Midbrain (tissue), 1 donor: ENCODE data around the gene CAV2.

Experiments used
- DNase-seq: peaks from one replicate; lab custom pipeline; 2025; lab: John Stamatoyannopoulos, UW

CAV2 gene

DNA sequence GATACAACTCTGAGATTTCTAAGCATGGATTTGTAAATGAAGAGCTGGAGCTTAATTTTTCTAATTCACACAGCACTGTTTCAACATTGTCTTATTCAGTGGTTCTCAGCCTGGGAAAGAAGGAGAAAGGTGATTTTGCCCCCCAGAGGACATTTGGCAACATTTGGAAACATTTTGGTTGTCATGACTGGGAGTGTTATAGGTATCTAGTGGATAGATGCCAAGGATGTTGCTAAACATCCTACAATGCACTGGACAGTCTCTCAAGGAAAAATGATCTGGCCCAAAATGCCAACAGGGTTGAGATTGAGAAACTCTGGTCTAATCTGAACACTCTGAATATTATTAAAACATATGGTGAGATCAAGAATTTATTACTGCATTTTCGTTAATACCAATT, 3.8 kb upstream of the CAV2 start:
- DNase-seq: no peak

DNA sequence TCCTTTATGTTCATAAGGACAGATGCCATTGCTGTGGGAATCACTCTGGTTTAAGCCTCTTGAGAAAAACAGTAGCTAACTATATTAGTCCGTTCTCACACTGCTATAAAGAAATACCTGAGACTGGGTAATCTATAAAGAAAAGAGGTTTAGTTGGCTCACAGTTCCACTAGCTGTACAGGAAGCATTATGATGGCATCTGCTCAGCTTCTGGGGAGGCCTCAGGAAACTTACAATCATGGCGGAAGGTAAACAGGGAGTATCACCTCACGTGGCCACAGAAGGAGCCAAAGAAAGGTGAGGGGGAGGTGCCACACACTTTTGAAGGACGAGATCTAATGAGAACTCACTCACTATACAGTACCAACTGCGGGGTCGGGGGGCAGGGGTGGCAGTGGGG, 2.9 kb upstream of the CAV2 start:
- DNase-seq: no peak

DNA sequence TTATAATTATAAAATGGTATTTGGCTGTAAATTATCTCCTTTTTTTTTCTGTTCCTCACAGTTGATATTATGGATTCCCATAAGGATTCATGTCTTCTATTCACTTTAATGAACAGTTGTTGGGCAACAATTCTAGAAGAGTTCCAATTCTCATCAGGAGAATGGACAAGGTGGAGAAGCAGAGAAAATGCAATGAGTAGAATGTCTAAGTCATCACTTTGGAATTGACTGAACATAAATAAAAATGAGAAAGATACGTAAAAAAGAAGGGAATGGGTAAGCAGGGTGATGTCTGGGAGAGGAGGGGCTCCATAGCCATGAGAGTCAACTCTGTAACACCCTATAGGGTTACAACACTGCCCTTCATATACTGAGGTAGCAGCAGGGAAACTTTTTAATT, 1.8 kb upstream of the CAV2 start:
- DNase-seq: no peak

DNA sequence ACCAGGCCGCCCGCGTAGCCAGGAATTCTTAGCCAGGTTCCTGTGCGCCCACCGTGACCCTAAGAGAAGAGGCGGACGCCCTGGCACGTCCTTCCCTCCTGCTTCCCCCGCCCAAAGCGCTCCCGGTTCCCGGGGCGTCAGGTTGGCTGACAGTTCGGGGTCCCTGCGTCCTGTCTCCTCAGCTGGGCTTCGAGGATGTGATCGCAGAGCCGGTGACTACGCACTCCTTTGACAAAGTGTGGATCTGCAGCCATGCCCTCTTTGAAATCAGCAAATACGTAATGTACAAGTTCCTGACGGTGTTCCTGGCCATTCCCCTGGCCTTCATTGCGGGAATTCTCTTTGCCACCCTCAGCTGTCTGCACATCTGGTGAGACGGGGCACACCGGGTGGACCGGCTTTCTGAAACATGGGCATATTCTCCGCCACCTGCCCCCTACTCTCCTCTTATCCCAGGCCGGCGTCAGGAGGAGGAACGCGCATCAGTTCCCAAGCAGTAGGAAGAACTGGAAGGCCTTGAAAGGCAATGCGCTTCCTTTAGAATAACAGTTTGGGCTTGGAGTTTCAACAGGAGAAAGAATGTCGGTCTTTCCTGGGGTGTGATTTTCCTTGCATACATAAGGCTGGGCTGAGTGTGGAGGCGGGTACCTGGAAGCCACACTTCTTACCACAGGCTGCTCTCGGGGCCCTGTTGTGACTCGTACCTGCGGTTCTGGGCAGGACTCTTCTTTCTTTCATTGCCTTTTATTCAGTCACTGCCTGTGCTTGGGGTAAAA, 728 bp downstream of the CAV2 start:
- no peak for DNase-seq

DNA sequence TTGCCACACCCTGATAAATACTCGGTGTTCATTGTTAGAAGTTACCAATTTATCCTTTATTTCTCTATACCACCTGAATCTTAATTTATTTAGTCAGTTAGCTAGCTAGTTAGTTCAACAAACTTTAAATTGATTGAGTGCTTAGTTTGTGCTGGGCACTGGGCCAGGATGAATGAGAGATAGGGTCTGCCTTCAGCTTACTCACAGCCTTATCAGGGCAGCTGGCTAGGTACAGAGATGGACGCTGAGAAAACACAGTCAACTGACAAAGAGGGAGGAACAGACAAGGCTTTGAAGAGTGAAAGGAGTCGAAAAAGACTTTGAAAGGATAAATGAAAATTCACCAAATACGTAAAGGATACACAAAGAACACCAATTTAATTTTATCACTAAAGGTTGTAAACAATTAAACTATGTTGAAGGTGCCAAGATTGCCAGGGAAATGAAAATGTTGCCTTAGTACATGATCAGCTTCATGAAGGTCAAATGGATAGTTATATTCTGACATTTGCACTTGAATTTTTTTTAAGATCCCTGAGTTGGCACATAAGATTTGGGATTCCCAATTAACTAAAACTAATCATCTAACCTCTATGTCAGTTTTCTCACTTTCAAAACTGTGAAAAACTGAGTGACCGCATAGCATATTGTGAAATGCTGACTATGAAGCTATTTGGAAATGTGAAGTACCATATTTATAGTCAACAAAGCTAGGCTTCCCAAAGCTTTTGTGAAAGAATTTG, 2.1 kb downstream of the CAV2 start:
- no peak for DNase-seq

DNA sequence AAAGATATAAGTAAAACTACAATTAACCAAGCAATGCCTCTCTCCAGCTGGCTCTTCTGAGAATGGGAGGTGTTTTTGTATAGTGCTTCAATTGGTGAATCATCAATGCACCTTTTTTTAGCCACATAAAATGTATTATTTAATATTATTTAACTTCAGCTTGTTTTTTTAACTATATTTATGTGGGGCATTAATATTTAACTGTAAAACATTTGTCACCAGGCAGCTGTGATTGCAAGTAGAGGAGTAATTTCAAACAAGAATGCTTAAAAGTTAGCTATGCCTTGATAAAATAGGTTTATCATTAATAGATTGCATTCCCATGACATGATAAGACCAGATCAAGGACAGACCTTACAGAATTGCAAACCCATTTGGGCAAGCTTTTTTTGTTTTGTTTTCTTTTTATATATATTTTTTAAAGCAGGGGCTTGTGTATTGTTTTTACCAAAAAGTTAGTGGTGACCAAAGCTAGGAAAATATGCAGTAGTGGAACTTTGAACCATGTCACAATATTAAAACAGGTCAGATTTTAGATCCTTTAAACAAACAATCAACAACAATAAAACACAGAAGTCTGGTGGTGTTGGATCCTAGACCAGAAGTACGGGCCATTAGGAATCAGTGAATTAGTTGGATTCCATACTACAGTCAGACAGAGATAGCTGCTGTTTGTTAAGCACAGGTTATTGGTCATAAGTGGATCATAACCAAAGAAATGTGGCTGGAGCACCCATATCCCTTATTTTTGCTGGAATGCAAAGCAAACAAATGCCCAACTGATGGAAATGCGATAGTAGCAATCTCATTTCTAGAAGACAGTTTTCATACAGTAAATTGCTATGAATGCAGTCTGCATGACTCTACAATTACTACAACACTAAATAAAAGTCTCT, 2.9 kb downstream of the CAV2 start:
- no peak for DNase-seq

DNA sequence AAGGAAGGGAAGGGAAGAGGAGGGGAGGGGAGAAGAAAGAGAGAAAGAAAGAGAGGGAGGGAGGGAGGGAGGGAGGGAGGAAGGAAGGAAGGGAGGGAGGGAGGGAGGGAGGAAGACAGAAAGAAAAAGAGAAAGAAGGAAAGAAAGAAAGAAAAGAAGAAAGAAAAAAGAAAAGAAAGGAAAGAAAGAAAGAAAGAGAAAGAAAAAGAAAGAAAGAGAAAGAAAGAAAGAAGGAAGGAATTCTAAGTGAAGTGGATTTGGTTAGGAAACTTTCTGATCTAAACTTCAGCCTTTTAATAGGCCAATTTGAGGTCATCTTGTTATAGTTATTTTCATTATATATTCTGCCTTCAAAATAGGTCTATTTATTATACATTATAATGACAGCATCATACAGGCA, 4.3 kb downstream of the CAV2 start:
- no peak for DNase-seq

DNA sequence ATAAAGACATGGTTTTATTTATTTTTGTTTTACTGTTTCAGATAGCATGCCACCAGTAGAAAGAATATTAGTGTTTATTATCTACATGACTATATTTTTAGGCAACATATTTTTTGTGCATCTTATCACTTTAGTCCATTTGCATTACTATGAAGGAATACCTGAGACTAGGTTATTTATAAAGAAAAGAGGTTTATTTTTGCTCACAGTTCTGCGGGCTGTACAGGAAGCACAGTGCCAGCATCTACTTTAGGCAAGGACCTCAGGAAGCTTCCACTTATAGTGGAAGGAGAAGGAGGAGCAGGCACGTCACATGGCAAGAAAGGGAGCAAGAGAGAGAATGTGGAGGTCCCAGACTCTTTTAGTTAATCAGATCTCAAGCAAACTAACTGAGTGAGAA, 5.7 kb downstream of the CAV2 start:
- DNase-seq: no peak

DNA sequence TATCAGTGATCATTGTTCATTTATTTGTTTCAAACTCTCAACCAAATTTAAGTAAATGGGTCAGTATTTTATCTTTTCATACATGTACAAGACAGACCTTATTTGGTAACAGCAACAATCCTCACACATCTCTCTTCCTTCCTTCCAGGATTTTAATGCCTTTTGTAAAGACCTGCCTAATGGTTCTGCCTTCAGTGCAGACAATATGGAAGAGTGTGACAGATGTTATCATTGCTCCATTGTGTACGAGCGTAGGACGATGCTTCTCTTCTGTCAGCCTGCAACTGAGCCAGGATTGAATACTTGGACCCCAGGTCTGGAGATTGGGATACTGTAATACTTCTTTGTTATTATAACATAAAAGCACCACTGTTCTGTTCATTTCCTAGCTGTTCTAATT, 6.3 kb downstream of the CAV2 start:
- no peak for DNase-seq

DNA sequence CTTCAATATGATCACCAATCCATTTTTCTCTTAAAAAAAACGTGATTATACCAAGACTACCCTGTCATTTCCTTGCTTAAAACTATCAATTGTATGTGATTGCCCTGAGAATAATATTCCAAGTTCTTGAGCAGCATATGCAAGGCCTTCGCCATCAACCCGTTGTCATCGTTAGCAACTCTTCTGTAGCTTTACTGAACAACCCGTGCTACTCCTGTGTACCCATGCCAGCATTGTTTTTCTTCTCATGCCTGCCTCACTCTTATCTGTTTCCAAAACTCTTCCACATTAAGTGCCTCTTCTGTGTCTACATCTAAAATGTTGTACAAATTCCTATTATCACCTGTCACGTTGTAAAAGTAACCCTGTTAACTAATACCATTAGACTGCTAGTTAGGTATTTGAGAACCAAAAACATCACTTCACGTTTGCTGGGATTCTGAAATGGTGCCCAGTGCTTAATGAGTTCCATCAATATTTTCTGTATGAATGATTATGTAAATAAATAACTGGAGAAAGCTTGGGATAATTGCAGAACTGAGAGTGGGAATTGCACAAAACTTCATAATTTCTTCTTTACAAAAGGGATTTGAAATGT, 10.5 kb downstream of the CAV2 start:
- DNase-seq: no peak

DNA sequence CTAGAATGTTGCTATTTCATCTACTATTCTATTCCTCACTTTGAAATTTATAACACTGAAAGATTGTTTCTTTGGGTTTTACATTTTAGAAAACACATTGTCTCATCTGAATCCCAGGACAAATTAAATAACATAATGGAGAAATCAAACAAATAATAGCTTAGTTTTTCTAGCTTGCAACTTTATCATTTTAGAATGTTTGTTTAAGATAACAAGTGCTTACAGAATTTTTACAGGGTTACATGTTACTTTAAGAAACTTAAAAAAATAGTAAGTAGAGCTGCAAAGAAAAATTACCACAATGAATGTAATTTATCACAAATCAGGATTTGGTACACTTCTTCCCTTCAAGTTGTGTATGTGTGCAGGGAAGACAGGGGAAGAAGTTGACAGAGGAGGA, 11.3 kb downstream of the CAV2 start:
- DNase-seq: no peak

DNA sequence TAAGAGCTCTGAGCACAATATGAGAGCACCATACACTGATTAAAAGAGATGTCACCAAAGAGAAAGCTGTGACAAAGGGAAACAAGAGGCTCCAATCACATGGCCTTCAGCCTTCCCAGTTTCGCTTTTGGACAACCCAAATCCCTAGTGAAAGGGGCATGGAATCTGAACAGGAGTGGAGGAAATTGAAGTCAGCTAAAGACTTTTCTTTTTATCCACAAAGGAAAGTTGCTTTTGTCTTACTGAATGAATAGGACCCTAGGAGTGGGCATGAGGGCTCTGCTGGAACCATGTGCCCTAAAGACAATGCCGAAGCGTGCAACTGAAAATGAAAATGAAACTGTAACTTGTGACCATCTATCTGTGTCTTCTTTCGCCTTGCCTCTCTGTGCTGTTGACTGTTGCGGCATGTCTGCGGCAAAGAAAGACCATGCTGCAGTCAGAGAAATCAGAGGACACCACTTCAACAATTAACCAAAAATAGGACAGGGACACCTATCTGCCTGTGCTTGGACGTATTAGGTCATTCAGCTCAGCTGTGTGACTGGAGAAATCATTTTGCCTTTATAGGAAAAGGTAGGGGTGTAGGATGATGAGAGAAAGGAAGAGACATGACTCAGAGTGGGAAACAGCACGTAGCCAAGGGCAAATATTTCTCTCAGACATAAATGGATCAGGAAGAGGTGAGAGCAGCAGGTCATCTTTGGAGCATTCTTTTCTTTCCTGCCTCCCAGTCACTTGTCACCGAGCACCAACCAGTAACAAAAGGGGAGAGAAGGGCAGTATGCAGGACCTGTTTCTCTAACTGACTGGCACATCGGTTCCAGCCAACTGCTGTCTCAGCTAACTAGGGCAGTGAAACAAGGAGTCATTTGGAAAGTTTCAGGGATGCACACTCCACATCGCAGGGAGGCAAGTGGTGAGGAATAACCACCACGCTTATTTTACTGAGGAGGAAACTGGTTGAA, 12.3 kb downstream of the CAV2 start:
- peak; percentile 75 for DNase-seq

DNA sequence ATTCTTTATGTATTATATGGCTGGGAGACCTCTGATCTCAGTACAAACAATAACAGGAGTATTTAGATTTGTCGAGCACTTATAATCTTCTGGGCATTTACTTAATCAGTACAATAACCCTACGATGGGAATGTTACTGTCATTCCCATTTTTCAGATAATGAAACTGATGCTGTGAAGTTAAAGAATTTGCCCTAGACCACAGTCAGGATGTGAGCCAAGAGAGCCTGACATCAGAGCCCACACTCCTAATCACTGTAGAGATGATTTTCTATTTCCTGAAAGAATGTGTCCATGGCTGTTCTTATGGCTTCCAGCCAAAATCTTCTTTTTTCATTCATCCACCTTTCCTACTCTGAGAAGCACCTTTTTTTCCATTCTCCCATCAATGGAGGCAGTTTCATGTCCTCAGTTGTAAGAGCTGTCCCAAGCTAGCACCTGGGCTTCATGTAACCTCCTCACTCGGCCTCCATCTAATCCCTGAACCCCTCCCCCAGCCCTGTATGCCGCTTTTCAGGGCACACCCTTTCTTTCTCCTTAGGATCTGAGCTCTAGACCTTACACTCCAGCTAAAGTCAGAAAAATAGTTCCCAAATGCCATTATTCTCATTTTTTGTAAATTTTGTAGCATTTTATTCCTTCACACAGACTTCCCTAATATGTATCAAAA, 13.1 kb downstream of the CAV2 start:
- no peak for DNase-seq

DNA sequence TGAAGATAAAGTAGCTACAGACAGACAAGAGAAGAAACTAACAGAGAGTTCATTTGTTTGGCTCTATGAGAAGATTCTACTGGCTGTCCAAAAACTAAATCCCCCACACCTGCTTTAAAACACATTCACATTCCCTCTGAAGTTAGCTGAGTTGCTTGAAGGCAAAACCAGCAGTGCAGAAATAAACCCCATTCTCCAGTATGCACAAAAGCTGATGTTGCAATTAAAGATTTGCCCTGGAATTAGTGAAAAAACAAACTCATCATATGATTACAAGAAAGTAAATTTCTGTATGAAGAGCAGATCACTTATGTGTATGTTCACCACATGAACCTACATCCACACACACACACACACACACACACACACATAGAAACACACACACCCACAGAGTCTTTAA, 16.0 kb downstream of the CAV2 start:
- DNase-seq: no peak

DNA sequence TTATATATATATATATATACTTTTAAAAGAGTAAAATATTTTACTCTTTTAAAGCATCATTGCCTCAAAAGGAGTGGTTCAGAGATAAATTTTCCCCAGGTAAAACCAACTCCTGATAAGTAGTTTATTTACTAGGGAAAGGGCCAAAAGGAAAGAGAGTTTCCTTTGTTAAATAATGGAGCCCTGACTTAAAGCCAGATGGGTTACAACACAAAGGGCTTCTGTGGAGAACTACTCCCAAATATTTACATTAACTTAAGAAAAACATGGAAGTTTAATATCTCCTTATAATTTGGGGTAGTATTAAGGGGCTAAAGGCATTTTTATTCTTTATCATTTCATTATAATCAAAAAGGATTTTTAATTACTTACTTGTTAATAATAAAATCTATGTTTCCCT, 16.8 kb downstream of the CAV2 start:
- no peak for DNase-seq

DNA sequence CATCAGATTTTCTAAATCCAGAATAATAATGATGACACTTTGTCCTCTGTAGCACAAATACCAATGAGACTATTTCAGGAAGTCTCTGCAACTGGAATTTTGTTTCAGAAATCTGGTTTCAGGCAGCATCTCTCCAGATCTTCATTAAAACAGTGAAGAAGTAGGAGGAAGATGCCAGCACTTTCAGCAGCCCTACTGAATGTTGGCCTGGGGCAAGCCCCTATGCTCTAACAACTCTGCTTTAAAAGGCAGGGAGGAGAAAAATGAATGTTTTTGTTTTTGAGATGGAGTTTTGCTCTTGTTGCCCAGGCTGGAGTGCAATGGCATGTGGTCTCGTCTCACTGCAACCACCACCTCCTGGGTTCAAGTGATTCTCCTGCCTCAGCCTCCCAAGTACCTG, 18.1 kb downstream of the CAV2 start:
- no peak for DNase-seq

DNA sequence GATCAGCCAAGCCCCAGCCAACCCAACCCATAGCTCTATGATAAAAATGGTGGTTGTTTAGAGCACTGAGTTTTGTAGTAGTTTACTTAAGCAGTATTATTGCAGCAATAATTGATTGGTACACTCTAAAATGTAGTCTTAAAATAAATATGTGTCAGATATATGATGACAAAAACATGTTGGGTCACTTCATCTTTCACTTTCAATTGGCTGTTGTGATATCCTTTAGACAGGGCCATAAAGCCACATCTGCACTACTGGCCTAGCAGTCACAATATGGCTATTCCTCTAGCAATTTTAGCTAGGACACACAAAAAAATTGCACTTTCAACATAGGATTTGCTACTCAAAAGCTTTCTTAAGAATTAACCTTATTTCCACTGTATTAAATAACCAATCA, 19.4 kb downstream of the CAV2 start:
- no peak for DNase-seq

DNA sequence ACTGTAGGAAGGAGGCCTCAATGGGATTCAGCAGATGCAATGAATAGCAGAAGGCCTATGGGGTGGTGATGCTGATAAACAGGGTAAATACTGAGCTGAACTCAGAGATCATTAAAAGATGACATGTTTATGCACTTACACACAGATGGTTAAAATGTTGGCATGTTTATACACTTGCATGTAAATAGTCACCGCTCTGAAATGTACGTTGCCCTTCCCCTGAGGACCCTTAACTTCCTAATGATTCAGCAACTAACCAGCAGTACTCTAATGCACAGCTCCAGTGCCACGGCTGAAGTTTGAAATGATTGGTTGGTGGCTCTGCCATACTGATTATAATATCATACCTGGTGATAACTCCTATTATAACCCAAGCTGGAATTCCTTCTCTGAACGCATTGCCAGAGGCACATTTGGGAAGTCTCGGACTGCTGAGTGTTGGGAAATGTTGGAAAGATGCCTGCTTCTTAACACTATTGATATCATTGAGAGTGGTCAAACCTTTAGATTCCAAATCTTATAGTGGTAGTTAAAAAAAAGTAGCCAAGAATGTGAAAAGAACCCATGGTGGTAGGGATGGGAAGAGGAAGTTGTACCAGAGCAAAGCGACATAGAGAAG, 21.6 kb downstream of the CAV2 start:
- DNase-seq: no peak

DNA sequence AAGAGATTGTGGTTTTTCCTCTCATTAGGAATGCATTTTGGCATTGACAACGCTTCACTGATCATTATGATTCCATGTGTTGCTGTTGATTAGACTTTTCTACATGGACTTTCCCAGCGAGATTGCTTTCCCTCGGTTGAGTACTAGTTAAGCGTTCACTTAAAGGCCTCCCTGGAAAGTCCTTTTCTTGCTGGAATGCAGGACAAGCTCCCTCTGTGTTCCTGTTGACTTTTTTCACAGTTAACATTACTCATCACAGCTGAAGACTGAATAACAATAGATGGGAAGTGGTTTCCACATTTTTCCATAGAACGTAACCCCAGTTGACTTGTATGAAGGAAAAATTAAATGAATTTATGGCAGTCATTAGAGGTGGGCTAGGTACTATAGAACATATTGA, 22.7 kb downstream of the CAV2 start:
- no peak for DNase-seq

DNA sequence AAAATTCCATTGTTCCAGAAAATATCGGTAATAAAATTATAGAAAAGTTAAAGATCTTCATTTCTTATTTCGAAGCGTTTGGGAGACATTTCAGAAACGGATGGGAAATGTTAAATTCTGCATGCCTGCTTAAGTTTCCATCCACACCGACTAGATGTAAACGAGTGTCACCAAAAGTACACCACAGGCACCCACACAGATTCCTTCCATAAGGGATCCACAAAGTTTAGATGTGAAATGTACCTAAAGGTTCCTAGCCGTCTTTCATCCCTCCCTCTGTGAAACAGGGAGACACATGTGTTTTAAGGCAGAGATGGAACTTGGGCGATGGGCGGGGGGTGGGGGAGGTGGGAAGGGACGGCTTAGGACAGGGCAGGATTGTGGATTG, 24.7 kb downstream of the CAV2 start:
- DNase-seq: no peak
